Islet precursor cell (in vitro differentiated cells): ENCODE results near the gene DYRK3.
"Not testable (repeated sequence)": the region's sequence is repeated elsewhere in the genome, so short reads cannot be mapped to it uniquely, and the experiment has no call there.

Experiments used
- DNase-seq: peaks from one replicate; pipeline ENCODE4 v3.0.0-alpha.2; 2018

DYRK3 gene

GRCh38 chr1:206633708-206634121 is 1.6 kb upstream of the DYRK3 start:
- DNase-seq = no peak

- peak; percentile 86 for DNase-seq
Observed at GRCh38 chr1:206634365-206635079, 814 bp upstream of the DYRK3 start.

- no peak for DNase-seq
Observed at GRCh38 chr1:206635978-206636345, 626 bp downstream of the DYRK3 start.

- DNase-seq = no peak
Observed at GRCh38 chr1:206636671-206637070, 1.3 kb downstream of the DYRK3 start.

- no peak for DNase-seq
Observed at GRCh38 chr1:206637605-206638004, 2.3 kb downstream of the DYRK3 start.

GRCh38 chr1:206642074-206642473 is 6.7 kb downstream of the DYRK3 start:
- not testable (repeated sequence) for DNase-seq

GRCh38 chr1:206643118-206643698 is 7.9 kb downstream of the DYRK3 start:
- no peak for DNase-seq

GRCh38 chr1:206646504-206646903 is 11.2 kb downstream of the DYRK3 start:
- DNase-seq = no peak

- DNase-seq = no peak
Observed at GRCh38 chr1:206647224-206647623, 11.9 kb downstream of the DYRK3 start.

GRCh38 chr1:206649261-206649921 is 14.1 kb downstream of the DYRK3 start:
- no peak for DNase-seq

- DNase-seq = no peak
Observed at GRCh38 chr1:206651014-206651413, 15.7 kb downstream of the DYRK3 start.

- no peak for DNase-seq
Observed at GRCh38 chr1:206651958-206652890, 16.9 kb downstream of the DYRK3 start.

GRCh38 chr1:206653715-206654459 is 18.6 kb downstream of the DYRK3 start:
- DNase-seq = no peak

- no peak for DNase-seq
Observed at GRCh38 chr1:206654828-206655227, 19.5 kb downstream of the DYRK3 start.

GRCh38 chr1:206655471-206655882 is 20.1 kb downstream of the DYRK3 start:
- peak; percentile 41 for DNase-seq

GRCh38 chr1:206656936-206657335 is 21.6 kb downstream of the DYRK3 start:
- no peak for DNase-seq

GRCh38 chr1:206657751-206658150 is 22.4 kb downstream of the DYRK3 start:
- no peak for DNase-seq

GRCh38 chr1:206658264-206658980 is 23.1 kb downstream of the DYRK3 start:
- peak; percentile 81 for DNase-seq

- DNase-seq = no peak
Observed at GRCh38 chr1:206658981-206659273, 23.6 kb downstream of the DYRK3 start.

GRCh38 chr1:206660136-206660535 is 24.8 kb downstream of the DYRK3 start:
- no peak for DNase-seq

GRCh38 chr1:206661161-206661820 is 26.0 kb downstream of the DYRK3 start:
- no peak for DNase-seq
